ENCODE data around the gene INAFM1.
A peak's percentile ranks its signal among the peaks of the same experiment; 100 is the strongest.
"Not testable (repeated sequence)": the region's sequence is repeated elsewhere in the genome, so short reads cannot be mapped to it uniquely, and the experiment has no call there.

Gene INAFM1

DNA sequence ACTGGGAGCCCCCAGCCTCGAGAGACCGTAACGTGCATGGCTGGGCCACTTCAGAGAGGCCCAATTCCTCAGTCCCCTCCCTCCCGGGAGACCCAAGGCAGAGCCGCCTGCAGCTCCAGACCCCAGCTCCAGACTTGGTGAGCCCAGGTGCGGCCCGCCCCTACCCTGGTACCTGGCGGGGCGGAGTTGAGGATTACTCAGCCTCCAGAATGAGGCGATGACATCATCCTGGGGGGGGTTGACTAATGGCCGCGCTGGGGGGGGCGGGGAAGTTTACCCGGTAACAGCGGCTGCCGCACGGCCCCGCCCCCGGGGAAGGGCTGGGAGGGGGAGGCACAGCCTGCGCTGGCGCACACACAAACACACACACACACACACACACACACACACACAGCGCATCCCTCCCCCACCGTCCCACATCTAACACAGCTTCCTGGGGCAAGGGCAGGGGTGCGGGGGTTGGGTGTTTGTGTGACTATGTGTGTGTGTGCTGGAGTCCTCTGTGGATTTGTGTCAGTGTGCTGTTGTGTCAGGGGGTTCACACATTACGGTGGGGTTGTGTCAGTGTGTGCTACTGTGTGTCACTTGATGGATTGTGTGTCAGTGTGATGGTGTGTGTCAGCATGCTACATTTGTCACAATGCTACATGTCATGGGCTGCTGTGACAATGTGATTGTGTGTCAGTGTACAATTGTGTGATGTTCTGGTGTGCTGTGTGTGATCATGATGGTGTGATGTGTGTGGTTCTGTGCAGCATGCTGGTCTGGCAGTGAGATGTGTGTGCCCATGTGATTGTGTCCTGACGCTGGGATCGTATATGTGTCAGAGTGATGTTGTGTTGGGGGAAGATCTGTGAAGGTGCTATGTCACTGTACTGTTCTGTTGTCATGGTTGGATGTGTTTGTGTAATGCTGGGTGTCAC lies 33.4 kb upstream of the INAFM1 start:
- peak; percentile 85 for DNase-seq (ENCODE audit: low read depth)

DNA sequence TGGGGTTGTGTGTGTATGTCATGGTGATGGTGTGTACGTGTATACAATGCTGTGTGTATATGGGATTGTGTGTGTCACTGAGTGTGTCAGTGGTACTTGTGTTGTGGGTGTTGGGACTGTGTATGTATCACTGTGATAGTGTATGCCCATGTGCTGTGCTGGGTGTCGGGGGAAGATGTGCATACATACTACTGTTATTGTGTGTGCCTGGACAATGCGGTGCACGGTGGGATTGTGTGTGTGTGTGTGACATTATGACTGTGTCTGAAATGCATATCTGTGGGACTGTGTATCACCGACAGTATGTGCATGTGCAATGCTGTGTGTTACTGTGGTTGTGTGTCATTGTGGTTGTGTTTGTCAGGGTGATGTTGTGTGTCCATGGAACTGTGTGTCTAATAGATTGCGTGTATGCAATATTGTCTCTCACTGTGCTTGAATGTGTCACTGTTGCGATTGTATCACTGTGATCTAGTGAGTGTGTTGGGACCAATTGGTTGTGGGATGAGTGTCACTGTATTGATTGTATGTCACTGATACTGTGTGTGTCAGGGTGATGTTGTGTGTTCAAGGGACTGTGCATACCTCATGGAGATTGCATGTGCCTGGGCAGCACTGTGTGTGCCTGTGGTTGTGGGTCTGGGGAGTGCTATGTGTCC lies 32.6 kb upstream of the INAFM1 start:
- DNase-seq (ENCODE audit: low read depth), result no peak

DNA sequence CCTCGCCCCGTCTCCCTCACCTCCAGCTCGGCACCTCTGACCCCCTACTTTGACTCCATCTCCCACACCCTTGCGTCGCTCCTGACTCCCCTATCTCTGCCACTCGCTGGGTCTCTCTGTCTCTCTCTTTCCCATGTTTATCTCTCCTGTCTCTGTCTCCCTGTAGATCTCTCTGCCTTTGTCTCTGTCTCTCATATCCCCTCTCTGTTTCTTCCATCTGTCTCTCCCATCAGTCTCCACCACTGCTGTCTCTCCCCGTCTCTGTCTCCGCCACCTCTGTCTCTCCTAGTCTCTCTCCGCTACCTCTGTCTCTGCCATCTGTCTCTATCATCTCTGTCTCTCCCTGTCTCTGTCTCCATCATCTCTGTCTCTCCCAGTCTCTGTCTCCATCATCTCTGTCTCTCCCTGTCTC lies 31.3 kb upstream of the INAFM1 start:
- no peak for DNase-seq (ENCODE audit: low read depth)

DNA sequence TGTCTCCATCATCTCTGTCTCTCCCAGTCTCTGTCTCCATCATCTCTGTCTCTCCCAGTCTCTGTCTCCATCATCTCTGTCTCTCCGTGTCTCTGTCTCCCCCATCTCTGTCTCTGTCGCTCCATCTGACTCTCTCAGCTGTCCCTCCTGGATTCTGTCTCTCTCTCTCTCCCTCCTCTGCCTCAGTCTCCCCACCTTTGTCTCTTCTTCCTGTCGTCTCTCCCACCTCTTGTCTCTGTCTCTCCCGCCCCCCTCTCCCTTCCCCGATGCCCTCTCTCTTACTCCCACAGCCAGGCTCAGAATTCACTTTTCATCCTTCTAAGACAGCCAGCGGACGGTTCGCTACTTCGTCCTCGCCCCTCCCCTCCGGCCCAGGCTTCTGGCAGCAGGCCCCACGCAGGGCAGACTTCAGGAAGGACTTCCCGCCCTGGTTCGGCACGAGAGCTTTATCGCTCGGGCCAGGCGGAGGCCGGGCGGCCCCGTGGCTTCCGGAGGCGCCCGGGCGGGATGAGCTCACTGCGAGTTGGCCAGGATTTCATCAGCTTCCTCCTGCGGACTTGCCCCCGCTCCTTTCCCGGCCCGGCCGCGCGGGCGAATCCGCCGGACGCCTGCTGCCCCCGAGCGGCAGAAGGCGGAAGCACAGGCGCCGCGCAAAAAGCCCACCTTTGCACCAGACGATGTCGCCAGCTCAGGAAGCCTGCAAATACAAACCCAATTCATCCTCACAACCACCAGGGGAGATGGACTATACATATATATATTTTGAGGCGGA lies 30.7 kb upstream of the INAFM1 start:
- peak; percentile 77 for DNase-seq (ENCODE audit: low read depth)

DNA sequence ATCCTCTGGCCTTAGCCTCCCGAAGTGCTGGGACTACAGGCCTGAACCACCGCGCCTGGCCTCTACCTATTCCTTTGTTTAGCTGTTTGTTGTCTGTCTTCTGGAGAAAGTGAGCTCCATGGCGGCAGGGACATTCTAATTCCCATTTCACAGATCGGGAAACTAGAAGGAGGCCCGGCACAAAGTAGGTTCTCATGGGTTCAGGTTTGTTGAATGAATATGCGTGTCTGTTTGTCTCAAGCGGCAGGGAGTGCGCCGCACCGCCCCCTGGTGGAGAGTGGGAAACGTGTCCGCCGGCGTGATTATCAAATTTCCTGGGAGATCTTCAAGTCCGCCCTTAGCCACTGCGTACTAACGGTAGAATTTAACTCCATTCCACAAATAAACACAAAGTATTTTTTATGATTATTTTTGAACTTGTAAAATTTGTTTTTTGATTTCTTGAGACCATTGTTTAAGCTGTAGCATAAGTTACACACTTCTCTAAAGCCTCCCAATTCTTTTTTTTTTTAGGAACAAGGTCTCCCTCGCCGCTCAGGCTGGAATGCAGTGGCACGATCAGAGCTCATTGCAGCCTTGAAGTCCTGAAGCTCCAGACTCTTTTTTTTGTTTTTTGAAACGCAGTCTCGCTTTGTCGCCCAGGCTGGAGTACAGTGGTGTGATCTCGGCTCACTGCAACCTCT lies 27.2 kb upstream of the INAFM1 start:
- no peak for DNase-seq (ENCODE audit: low read depth)

DNA sequence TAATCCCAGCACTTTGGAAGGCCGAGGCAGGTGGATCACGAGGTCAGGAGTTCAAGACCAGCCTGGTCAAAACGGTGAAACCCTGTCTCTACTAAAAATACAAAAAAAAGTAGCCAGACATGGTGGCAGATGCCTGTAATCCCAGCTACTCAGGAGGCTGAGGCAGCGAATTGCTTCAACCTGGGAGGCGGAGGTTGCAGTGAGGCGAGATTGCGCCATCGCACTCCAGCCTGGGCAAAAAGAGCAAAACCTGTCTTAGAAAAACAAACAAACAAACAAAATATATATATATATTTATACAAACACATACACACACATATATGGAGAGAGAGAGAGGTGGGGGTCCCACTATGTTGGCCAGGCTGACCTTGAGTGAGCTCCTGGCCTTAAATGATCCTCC lies 21.7 kb upstream of the INAFM1 start:
- not testable (repeated sequence) for DNase-seq (ENCODE audit: low read depth)

DNA sequence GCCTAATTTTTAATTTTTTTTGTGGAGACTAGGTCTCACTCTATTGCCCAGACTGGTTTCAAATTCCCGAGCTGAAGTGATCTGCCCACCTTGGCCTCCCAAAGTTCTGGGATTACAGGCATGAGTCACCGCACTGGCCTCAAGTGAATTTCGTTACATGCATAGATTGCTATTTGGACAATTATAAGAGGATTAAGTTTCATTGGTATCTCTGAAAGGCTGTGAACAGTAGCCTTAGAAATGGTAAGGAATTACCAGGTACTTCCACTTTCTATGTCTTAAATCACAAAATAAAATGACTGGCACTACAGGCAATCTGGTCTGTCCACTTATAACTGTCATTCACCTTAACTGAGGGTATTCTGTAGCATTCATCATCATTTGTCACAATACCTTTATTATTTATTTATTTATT lies 21.2 kb upstream of the INAFM1 start:
- no peak for DNase-seq (ENCODE audit: low read depth)

DNA sequence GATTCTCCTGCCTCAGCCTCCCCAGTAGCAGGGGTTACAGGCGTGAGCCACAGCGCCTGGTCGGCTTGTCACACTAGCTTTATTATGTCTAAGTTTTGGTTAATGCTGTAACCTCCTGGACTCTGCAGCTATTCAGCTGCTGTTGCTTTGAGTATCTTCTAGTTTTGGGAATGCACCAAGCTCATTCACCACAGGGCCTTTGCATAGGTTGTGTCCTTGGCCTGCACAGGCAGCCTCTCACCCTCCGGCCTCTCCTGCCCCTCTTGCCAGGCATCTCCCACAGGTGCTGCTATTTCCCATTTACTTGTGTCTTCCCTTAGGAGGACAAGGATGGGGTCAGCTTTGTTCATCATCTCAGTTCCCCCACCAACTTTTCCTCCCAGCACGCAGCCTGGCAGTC lies 20.7 kb upstream of the INAFM1 start:
- no peak for DNase-seq (ENCODE audit: low read depth)

DNA sequence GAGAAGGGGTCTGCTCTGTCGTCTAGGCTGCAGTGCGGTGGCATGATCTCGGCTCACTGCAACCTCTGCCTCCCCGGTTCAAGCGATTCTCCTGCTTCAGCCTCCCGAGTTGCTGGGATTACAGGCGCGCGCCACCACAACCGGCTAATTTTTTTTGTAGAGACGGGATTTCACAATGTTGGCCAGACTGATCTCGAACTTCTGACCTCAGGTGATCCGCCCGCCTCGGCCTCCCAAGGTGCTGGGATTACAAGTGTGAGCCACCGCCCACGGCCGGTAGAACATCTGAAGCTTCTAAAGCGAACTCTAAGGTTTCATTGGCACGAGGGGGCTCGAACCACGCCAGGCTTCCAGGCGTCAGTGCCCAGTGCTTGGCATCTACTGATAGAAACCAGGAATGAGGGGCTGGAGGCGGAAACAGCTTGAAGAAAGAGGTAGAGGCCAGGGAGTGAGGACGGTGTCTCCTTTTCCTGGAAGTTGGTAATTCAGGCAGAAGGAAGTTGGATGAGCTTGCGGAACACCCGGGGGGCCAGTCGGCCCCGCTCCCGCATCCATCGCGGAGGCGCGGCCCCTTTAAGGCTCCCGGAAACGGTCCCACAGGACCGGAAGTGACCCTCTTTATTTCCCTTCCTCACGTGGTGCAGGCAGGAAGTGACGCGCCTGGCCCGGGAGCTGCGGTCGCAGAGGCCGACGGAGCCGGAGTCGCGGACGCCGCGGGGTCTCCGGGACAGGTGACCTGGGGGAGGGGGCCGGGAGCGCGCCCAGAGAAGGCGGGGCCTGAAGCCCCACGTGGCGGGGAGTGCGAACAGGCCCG lies 18.6 kb upstream of the INAFM1 start, which contains the start of gene CCDC9:
TSS of gene CCDC9 (plus strand) at position 647 of the 814 bp plus-strand sequence. CDS start 1,876 bp downstream, outside the sequence.
- DNase-seq (ENCODE audit: low read depth), result peak; percentile 84

DNA sequence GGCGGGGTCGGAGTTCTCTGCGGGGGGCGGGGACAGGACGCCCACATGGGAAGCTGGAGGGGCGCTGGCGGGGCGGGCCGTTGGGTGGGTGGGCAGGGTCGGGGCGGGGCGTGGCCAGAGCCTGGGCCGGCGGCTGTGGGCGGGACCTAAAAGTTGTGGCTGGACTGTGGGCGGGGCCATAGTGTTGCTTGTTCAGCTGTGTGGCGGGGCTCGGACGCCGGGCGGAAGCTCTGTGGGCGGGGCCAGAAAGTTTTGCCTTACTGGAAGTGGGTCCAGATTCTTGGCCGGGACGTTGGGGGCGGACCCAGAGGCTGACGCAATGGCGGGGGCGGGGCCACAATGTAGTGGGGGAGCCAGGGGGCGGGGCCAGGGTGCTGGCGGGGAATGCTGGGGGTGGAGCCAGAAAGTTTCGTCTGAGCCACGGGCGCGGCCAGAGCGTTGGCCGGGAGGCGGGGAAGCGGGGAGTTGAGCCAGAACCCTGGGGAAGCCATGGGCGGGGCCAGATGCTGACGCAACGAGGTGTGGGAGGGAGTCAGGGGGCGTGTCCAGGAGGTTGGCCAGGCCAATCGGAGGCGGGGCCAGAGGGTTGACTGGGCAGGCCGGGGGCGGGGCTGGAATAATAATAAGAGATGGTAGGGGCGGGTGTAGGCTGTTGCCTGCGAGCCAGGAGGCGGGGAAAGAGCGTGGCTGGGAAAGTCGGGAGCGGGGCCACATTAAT lies 17.8 kb upstream of the INAFM1 start:
- DNase-seq (ENCODE audit: low read depth), result peak; percentile 95

DNA sequence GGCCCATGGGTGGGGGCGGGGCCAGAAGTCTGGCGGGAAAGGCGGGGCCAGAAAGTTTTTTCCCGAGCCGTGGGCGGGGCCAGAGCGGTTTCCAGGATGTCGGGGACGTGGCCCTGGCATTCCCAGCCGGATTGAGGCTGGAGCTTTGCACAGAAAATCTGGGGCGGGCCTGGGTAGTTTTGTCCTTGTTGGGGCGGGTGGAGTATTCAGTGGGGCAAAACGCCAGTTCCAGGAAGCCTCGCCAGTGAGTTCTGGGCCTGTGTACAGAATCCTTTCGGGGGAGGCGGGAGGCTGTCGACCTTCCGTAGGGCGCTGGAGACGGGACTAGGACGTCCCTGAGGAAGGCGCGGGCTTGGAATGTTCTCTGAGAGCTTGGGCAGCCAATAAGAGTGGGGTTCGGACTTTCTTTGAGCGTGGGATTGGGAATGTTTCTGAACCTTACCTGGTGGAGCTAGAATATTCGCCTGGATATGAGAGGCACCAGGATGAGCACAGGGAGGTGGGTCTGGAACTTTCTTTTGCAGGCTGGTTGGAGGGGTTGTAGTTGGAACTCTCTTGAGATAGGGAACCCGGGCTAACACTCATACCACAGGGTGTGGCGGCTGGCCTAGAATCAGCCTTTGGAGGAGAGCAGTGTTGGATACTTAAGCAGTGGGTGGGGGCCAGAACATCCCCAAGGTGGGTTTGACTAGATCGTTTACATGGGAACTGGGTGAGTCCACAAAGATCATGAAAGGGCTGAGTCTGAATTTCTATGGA lies 17.1 kb upstream of the INAFM1 start:
- no peak for DNase-seq (ENCODE audit: low read depth)

DNA sequence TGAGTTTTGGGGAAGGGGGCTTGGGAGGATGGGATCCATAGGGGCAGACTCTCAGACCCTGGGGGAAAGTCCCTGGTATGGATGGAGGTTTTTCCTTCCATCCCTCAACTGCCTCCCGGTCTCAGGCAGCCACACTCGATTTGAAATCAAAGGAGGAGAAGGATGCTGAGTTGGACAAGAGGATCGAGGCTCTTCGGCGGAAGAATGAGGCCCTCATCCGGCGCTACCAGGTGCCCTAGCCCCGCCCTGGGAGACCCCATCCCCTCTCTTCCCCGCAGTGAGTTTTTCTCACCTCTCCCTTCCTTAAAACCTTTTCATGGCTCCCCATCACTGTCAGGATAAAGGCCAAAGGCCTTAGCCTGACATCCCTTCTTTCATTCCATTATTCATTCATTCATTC lies 16.3 kb upstream of the INAFM1 start:
- no peak for DNase-seq (ENCODE audit: low read depth)

DNA sequence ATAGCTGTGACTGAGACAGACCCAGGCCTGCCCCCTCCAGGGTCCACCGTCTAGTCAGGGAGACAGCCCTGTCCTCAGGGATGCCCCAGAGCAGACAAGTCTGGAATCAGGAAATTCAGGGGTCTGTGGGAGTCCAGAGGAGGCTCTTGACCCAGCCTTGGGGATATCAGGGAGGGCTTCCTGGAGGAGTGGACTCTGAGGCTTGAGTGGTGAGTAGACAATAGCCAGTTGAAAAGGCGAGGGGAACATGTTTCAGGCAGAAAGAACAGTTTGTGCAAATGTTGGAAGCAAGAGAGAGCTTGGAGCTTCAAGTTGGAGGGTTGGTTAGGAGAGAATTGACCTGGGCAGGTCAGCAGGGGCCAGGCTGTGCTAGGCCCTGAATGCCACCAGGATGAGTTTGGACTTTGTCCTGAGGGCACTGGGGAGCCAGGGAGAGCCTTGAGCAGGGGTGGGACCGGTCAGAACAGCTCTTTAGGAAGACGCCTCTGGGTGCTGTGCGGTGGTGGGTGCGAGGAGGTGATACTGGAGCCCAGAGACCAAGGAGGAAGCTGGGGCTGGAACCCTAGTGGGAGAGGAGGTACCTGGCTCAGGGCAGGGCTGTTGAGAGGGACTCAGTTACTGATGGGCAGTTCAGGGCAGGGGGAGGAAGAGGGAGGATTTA lies 15.7 kb upstream of the INAFM1 start:
- no peak for DNase-seq (ENCODE audit: low read depth)

DNA sequence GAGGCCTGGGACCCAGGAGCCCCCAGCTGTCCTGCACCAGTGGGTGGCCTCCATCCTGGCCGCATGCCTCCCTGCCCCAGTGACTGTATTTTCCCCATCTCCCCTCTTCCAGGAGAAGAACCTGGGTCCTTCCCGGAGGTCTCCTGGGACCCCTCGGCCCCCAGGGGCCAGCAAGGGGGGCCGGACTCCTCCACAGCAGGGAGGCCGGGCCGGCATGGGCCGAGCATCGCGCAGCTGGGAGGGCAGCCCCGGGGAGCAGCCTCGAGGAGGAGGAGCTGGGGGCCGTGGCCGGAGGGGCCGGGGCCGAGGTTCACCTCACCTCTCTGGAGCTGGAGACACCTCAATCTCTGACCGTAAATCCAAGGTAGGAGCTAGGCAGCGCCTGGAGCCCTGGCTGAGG lies 14.2 kb upstream of the INAFM1 start:
- DNase-seq (ENCODE audit: low read depth), result no peak

DNA sequence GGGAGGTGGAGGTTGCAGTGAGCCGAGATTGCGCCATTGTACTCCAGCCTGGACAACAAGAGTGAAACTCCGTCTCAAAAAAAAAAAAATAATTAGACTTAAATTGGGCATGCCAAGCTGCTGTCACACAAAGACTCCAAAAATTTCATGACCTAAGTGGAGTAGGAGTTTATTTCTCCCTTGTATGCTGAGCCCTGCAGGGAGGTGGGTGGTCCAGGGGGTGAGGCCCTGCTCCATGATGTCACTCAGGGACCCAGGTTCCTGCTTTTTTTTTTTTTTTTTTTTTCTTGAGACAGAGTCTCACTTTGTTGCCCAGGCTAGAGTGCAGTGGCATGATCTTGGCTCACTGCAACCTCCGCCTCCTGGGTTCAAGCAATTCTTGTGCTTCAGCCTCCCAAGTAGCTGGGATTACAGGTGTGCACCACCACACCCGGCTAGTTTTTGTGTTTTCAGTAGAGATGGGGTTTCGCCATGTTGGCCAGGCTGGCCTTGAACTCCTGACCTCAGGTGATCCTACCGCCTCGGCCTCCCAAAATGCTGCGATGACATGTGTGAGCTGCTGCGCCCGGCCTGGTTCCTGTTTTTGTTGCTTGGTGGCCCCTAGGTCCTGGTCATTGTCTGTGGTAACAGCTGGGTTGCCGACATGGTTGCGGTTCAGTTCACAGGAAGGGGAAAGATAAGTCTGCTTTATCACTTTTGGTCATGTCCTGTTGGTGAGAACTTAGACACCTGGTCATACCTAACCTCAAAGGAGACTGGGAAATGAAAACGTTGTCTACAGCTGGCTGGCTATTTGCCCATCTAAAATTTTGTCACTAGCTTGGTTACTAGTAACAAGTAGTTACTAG lies 12.5 kb upstream of the INAFM1 start:
- not testable (repeated sequence) for DNase-seq (ENCODE audit: low read depth)

DNA sequence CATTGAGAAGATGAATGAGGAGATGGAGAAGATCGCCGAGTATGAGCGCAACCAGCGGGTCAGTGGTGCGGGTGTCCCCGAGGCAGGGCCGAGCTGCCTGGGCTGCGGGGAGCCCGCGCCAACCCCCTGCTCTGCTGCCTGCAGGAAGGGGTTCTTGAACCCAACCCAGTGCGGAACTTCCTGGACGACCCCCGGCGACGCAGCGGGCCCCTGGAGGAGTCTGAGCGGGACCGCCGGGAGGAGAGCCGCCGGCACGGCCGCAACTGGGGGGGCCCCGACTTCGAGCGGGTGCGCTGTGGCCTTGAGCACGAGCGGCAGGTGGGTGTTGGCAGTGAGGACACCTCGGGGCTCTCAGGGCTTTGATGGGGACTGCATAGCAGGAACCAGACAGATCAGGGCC lies 10.1 kb upstream of the INAFM1 start:
- DNase-seq (ENCODE audit: low read depth), result no peak

DNA sequence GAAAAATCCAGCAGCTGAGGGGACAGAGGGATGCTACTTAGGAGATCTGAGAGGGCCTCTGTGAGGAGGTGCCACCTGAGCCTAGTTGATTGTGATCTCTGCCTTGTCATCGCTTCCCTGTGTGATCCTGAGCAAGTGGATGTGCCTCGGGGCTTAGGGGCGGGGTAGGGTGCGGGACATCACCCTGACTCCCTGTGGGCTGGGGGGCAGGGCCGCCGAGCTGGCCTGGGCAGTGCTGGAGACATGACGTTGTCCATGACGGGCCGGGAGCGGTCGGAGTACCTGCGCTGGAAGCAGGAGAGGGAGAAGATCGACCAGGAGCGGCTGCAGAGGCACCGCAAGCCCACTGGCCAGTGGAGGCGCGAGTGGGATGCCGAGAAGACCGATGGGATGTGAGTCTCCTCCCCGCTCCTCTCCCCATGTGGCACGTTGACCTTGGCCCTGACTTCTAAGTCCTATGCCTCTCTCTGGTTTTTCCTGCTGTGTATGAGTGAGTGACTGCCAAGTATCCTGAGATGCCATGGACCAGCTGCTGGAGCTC lies 8.2 kb upstream of the INAFM1 start:
- no peak for DNase-seq (ENCODE audit: low read depth)

DNA sequence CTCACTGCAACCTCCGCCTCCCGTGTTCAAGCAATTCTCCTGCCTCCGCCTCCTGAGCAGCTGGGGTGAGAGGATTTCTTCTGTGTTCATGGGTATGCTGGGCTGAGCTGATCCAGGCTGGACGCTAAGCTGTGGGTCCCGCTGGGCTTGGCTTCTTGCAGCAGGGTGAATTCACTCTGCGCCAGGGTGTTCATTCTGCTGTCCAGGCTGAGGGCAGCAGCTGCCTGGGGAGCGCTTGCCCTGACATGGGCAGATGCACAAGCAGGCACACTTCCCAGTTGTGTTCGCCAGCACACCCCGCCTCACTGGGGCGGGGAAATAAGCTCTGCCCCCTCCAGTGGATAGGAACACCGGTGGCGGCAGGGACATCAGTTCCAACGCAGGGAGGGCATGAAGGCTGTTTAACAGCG lies 7.3 kb upstream of the INAFM1 start:
- DNase-seq (ENCODE audit: low read depth), result no peak

Measured in T-helper 22 cell (primary cell).